Anterior cingulate cortex (tissue), 58 donors: ENCODE results near the gene THBS1.

Experiments used
- DNase-seq, 58 donors: peaks; one replicate each; lab custom pipeline; 2025; lab: John Stamatoyannopoulos, UW

The THBS1 gene

DNA sequence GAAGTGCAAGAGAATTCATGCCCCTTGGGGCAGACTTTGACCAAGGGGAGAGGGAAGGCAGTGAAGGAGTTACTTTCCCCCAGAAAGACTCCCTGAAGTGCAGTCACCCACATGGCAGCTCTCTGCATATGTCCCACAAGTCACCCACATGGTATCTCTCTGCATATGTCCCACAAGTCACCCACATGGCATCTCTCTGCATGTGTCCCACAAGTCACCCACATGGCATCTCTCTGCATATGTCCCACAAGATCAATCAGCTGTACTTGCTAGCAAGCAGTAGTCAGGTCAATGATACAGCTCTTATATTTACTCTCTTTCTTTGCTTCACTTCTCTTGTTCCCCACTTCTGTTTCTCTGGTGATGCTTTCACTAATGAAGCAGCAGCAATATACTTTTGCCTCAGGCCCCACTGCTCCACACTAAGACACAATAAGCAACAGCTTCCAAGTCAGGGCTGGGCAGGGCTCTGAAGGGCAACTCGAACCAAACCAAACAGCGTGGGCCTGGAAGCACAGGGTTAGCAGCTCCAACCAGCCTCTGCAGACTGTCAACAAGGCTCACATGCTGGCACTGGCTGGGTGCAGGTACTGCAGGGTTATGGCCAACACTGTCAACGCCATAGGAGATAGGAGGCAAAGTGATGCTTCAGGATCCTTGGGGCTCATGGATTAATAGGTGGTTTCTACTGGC is 46.7 kb downstream of the THBS1 start:
- peak in 1 of 58 donors; percentile 9 for DNase-seq

DNA sequence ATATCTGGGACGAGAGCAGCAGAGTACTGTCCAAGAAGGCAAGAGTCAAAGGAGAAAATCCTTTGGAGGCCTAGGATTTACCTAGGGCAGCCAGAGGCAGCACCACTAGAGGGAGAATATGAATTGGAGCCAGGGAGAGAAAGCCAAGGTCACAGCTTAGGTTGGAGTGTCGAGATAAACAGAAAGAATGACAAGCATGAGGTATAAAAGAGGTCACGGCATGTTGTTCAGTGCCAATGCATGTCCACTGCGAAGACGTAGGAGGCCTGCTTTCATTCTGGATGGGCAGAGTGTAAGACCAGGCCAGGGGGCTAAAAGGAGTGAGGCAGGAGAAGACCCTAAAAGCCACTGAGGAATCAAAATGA is 47.2 kb downstream of the THBS1 start:
- DNase-seq, result no peak

DNA sequence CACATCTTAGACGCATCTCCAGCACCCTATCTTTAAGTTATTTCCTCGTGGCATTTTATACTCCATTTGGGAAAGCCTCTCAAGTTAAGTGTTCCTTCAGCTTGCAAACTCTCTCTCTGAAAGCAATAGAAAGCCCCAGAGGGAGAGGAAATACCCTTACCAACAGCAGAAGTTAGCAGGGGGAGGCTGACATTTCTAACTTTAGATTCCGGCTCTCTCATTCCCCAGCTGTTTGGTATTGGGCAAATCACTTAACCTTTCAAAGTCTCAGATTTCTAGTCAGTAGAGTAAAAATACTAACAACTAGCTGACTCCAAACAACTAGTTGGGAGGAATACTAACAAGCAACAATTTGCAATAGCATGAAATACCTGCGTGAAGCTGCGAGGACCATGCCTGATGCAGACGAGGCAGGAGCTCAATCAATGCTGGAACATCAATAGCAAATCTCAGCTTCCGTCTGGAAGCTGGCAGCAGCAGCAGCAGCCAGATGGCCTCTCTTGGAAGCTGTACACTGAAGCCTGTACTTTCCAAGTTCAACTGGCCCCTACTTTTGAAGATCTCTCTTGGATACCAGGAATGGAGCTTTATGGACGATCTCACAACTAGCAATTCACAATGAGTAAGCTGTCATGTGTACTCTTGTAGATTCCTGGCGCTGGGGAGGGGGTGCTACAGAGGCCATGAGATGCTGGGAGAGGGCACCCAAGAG is 47.8 kb downstream of the THBS1 start:
- DNase-seq, result peak in 4 of 58 donors; percentile 8 to 55 (median 16)

DNA sequence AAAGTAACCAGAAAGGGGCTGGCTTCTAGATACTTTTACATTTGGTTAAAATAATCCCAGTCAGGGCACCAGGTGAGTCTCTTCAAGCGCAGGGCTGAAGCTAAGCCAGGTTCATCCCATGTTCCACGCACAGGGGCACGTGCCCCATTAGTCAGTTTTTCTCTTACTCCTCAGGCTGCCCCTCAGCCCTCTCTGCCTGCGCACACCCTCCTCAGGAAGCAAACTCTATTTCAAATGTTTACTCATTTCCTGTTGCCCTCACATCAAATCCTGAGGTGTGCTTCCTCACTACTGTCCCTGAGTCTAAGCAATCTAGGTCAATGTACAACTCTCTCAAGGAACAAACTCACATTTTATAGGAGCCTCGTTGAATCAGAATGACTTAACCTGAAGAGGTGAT is 48.5 kb downstream of the THBS1 start:
- no peak for DNase-seq

DNA sequence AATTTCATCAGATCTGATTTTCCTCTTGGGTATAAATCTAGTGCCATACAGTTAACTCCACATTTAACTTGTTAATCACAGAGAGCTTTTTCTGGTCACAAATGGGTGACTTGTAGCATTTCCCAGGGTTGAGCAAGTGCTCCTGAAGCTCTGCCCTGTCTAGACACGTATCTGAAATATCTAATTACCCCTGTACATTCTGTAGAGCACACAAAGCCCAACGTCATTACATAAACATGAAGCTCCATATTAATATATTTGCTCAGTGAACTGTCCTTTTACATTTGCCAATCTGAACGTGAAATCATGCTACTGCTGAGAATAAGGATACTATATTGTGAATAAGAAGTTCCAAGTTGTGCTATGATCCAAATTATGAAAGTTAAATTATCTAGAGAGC is 49.0 kb downstream of the THBS1 start:
- DNase-seq, result no peak

DNA sequence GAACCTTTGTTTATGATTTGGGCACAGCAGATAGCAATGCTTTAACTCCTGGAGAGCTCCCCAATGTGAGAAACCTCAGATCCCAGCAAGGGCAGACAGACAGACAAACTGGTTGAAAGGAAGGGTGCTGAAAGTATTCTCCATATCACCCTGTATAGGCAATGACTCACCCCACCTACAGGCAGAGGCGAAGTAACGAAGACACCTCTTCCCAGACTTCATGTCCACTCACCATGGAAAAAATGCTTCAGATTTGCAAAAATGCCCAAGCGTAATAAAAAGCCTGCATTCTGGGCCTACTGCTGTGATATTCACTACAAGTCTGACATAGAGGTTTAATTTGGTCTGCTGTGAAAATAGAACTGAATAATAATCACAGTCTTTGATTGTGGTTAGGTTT is 50.5 kb downstream of the THBS1 start:
- no peak for DNase-seq

DNA sequence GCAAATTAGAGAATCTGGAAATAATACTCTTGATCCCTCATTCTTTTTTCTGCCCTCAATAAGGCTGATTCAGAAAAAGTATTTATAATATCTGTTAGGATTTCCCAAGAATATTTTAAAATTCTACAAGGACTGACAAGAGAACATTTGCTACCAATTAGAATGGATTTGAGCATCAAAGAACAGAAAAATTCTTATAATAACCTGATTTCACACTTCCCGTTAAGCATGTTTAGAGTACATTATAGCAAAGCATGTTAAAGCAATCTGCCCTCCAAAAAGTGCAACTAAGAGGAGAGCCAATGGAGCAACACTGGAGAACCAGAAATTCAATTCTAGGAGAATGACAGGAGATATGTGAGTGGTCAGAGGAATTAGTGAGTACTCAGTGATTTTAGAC is 57.2 kb downstream of the THBS1 start:
- no peak for DNase-seq

DNA sequence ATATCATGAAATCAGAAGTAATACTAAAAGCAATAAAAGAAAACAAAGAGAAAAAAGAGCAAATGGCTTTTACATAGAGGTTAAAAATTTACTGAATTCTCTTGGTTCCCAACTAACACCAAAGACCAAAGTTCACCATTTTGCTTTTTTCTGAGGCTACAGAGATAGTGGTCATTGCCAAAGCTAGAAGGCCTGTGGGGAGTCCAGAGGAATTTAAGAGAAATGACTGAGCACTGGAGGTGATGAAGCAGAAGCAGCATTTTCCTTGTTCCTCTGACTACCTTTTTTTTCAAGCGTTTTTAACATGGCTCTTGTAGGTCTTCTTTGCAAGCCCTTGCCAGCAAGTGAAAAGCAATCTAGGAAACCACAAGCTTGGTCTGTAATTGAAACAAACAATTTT is 58.2 kb downstream of the THBS1 start:
- no peak for DNase-seq

DNA sequence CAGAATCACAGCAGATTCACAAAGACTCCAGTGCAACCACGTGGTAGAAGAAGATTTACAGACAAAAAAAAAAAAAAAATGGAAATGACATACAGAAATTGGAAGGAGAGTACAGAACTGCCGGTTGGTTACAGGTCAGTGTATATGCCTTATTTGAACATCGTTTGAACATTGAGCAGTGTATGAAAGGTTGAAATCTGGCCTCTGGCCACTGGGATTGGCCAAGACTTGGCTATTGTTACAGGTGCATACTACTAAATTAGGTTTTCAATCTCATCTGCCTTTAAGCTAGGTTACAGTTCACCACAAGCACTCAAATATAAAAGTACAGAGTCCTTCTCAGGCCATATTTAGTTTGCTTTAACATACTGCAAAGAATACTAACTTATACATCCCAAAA is 59.8 kb downstream of the THBS1 start:
- no peak for DNase-seq

DNA sequence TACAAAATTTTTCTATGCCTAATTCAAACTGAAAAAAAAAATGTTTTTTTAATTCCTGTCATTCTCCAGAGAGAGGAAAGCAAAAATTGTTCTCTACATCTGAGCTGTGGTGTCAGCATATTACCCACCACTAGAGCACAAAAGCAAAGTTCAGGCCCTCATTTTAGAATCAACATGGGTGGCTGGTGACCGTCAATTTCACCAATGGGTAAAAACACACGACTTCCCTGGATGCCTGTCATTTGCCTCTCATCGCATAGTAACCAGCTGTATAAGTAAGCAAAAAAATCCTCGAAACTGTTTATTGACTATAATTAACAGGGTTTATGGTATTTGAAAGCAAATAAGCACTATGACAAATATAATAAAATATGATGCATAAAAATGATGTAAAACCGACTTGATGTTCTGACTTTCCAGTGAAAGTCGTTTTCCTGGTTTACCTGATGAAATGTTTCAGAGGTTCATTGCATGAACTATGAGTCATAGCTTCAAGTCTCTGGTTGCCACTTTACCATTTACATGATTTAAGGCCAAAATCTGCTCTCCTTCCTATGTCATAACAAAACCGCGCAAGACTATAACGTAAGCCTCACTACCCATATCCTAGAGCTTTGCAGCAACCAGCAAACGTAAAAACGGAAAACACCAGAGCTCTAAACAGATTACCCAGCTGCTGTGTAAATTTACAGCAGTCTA is 60.5 kb downstream of the THBS1 start:
- no peak for DNase-seq

DNA sequence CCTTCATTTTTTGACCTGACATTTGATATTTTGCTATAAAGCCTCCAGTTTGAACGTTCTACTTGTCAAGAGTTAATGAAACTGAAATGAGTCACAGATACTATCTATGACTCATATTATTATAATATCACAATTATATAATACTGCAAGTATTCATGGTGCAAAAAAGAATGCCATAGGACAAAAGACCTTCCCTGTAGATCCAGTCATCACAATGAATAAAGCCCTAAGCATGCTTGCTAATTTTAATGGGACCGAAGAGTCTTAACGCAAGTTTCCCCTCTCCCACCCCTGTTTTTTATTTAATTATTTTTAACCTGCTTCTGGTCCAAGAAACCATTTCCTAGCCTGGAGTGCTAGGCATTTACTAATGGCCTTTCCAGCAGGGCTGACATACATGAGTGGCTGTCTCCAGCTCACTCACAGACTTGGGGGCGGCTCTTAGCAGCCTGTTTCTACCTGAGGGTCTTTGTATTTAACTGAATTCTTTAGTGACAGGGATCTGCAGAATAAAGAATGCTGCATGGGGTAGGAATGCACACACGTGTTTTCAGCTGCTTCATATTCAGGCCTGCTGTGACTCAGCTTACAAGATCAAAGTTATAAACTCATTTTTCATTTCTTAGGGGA is 61.2 kb downstream of the THBS1 start:
- no peak for DNase-seq

DNA sequence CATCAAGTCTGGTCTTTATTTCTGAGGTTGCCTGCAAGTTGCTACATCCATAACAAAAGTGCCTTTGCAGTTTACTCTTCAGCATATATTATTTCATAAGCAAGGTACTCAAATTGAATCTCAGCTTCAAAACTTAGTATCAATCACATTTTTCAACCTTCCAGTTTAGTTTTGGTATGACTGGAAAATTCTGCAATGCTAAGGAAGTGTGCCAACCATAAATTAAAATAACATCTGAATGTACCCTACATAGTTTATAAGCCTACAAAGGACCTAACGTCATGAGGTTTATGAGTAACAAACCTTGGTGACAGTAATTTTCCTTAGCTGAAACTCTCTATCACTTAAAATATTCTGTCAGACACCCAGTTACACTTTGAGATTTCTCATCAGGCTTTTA is 62.8 kb downstream of the THBS1 start:
- no peak for DNase-seq

DNA sequence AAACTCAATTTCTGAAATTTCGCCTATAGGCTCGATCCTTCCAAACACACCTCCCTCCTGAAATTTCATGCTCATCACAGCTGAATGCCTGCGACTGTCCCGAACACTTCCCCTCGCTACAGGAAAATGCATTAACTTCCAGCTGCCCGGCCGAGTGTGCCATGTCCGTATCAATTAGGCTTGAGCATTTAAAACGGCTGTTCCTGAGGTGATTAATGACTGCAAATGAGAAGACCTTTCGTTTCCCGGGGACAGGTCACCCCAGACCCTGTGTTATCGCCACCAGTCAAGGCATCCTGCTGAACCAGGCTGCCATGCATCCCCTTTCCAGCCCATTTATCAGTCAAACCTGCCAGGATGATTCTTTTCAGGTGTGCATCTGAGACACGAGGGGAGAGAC is 63.3 kb downstream of the THBS1 start:
- DNase-seq, result no peak

DNA sequence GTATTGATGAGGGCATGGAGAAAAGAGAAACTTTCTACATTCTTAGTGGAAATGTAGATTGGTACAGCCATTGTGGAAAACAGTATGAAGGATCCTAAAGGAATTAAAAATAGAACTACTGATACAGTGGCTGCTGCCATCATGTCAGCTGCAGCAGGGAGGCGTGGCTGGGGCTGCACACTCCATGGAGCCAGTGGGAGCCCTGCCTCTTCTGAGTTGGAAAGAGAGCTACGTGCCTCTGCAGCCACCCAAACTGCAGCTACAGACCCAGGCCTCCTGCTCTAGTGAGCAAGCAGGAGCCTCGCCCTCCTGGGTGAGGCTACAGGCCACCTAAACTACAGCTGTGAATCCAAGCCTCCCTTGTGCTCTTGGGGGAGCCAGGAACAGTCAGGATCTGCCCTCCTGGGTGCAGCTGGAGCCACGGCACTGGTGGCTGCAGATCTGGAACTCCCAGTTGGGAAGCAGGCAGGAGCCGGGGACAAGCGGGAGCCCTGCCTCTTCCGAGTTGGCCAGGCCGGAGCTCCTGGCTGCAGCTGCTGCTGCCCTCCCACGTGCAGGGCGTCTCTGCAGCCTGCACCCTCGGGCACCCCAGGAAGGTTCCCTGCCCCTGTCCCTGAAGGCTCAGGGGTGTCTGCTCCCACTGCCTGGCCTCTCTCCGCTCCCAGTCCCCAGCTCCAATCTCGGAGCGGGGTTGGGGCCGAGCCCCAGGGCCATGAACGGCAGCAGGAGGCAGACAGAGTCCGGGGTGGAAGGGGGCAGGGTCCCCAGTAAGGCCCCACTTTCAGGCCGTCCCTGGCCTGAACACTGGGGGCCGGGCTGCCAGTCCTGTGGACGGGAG is 64.5 kb downstream of the THBS1 start:
- no peak for DNase-seq

DNA sequence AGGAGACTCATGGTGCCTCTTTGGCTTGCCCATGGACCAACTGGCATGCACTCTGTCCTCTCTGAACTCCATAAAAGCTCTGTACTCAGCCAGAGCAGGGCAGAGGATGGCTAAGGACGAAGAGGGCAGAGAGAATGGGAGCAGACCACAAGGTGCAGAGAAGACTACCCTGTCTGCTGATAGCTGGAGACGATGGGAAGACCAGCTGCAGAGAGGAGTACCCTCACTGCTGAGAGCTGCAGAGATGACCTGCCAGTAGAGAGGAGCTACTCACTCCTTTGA is 65.0 kb downstream of the THBS1 start:
- no peak for DNase-seq

DNA sequence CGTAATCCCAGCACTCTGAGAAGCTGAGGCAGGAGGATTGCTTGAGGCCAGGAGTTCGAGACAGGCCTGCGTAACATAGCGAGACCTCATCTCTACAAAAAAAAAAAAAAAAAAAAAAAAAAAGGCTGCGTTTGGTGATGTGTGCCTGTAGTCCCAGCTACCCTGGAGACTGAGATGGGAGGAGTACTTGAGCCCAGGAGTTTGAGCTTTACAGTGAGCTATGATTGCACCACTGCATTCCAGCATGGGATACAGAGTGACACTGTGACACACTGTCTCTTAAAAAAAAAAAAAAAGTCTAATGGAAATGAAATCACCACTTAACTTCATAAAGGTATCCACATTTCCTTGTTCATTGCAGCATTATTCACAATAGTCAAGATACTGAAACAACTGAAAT is 65.5 kb downstream of the THBS1 start:
- DNase-seq, result no peak
